Heart left ventricle (tissue), 16 donors: ENCODE results near the gene ATRNL1. TPM values are rescaled to one million over a fixed set of nuclear protein-coding genes. Genes with fewer than 3 reads are reported as not detected.
A peak's percentile ranks its signal among the peaks of the same experiment; 100 is the strongest.

Source experiments
- ATAC-seq, 4 donors: fragments of 200-7000 bp; cut with Tn5 transposase; one replicate each; pipeline ENCODE4 v1.9.1; 2020 to 2022; ENCODE audit warnings: moderate library complexity in 4 of 4, mild to moderate bottlenecking in 3 of 4, moderate number of reproducible peaks in 1 of 4
- DNase-seq, 5 donors: peaks; one replicate each; pipeline ENCODE4 v3.0.0-alpha.2; 2020
- H3K27ac ChIP-seq, 12 donors: fragments of 200-600 bp; sonication (generic) in 4 of 12; one replicate each; pipeline versions ENCODE4 v1.5.0 to v1.8.0; 2016 to 2022; ENCODE audit warnings: mild to moderate bottlenecking in 2 of 12
- H3K27me3 ChIP-seq, 9 donors: fragments of 200-600 bp; sonication (generic) in 2 of 9; one replicate each; pipeline versions ENCODE4 v1.5.1 to v1.8.0; 2016 to 2022; ENCODE audit warnings: mild to moderate bottlenecking in 3 of 9
- H3K36me3 ChIP-seq, 9 donors: fragments of 200-600 bp; sonication (generic) in 2 of 9; one replicate each; pipeline versions ENCODE4 v1.5.0 to v1.8.0; 2018 to 2022; ENCODE audit warnings: mild to moderate bottlenecking in 2 of 9
- H3K4me1 ChIP-seq, 12 donors: fragments of 200-600 bp; sonication (generic) in 4 of 12; one replicate each; pipeline versions ENCODE4 v1.5.0 to v1.8.0; 2016 to 2022; ENCODE audit warnings: mild to moderate bottlenecking in 3 of 12
- H3K4me3 ChIP-seq, 12 donors: fragments of 200-600 bp; sonication (generic) in 4 of 12; one replicate each; pipeline versions ENCODE4 v1.5.0 to v1.8.0; 2017 to 2022; ENCODE audit warnings: mild to moderate bottlenecking in 9 of 12, moderate library complexity in 4 of 12
- H3K9me3 ChIP-seq, 12 donors: fragments of 200-600 bp; sonication (generic) in 4 of 12; one replicate each; pipeline versions ENCODE4 v1.5.0 to v1.8.0; 2016 to 2022; ENCODE audit warnings: mild to moderate bottlenecking in 1 of 12
- CTCF ChIP-seq, 12 donors: fragments of 200-600 bp; sonication (generic) in 4 of 12; IDR thresholded peaks; one replicate each; pipeline versions ENCODE4 v1.5.0 to v1.8.0; 2018 to 2022; ENCODE audit warnings: antibody characterized with exemption in 12 of 12, mild to moderate bottlenecking in 5 of 12
- POLR2A ChIP-seq, 2 donors: fragments of 450-650 bp; IDR thresholded peaks; one replicate each; pipeline ENCODE4 v1.6.1; 2017; ENCODE audit warnings: antibody characterized with exemption in 2 of 2, mild to moderate bottlenecking in 2 of 2, moderate library complexity in 2 of 2
- WGBS, 4 donors: extraction: QIAGEN DNeasy Blood & Tissue Kit in 2 of 4; methylation state at CpG; one replicate each; pipeline versions ENCODE4 v1.1.5 to v1.1.7; 2013 to 2018; 5-methylcytosine and 5-hydroxymethylcytosine counted together
- intact Hi-C, 10 donors: fragments of 100-400 bp; cut with DNase I; formaldehyde crosslinking; loops; one replicate each; pipeline versions ENCODE4 v1.11.1 to v1.14.2; 2022
- polyA plus RNA-seq, 2 donors: library from polyadenylated mRNA; stranded (reverse); fragments of 200-250 nt; gene quantifications; one replicate each; pipeline ENCODE4 v1.2.3, GENCODE V29; 2013
- total RNA-seq, 9 donors: library from RNA; depleted of rRNA in 2 of 9; stranded (reverse); fragments of >200 nt in 2 of 9; fragmentation: NEBNext Ultra II Directional in 3 of 9; extraction: Animal tissue kit (Norgen Biotek cat#: 25700) in 3 of 9; gene quantifications; one replicate each; pipeline versions ENCODE4 v1.1.0 to v1.2.4, GENCODE V29; 2016 to 2023
- donor health status: ischemic (EF 13 %, LVEDD 7.1; RV severe dilation, severe dysfunction).
- donor health status: healthy with polysubstance abuse.
- donor health status: DM: no; HTN: yes; CAD: no.
- donor health status: DM: no; HTN: no; CAD: no.
- donor health status: ischemic (EF 25% LVEDD 6.9; RV normal size, moderate dysfunction).
- donor health status: ischemic (EF 25% LVEDD 5.7; RV mildly dilated, moderate dysfunction).
- donor health status: healthy.
- donor health status: DM: yes; HTN: yes; CAD: no.
- donor health status: ischemic (EF 35%, LVEDD 5.7; RV mildly dilated, moderate dysfunction).
- donor health status: nonischemic (EF 11% LVEDD 7.7; RV severe dilation, severe dysfunction).
- donor health status: DM: yes; HTN: yes; CAD: no.
- donor health status: PGD.
- donor health status: ischemic (EF 29% LVEDD 5.4; RV normal size, mild dysfunction).
- donor health status: nonischemic (EF 23%, LVEDD 6.1; RV moderate dilation, normal function).

ATRNL1 gene
- total and polyA plus RNA-seq, 11 donors, result 0.13 to 28.5 (median 3.0) TPM

GRCh38 chr10:115762029-115762428 lies 668.9 kb downstream of the ATRNL1 start:
- ATAC-seq (no peak), DNase-seq (no peak)
- Histone ChIP-seq H3K4me1 (no peaks in the 10 kb centered on the region), H3K27ac (no peak overlapping the region), H3K4me3 (no peak overlapping the region), H3K9me3 (no peaks in the 10 kb centered on the region), H3K36me3 (no peaks in the 10 kb centered on the region), H3K27me3 (no peaks in the 10 kb centered on the region)
- intact Hi-C loops, result no loop called here
- TF ChIP-seq CTCF (IDR thresholded peaks at IDR 0.05) (no peak), POLR2A (IDR thresholded peaks at IDR 0.05) (no peak)

- Histone ChIP-seq H3K4me3 (no peak overlapping the region), H3K27ac (no peak overlapping the region), H3K9me3 (no peaks in the 10 kb centered on the region), H3K36me3 (no peaks in the 10 kb centered on the region), H3K4me1 (no peaks in the 10 kb centered on the region), H3K27me3 (no peaks in the 10 kb centered on the region)
- intact Hi-C loops, result no loop called here
- TF ChIP-seq POLR2A (IDR thresholded peaks at IDR 0.05) (no peak), CTCF (IDR thresholded peaks at IDR 0.05) (no peak)
- no peak for ATAC-seq
- DNase-seq, result no peak
These were observed 678.6 kb downstream of the ATRNL1 start for GRCh38 chr10:115771755-115772154.

GRCh38 chr10:115772606-115773005 lies 679.4 kb downstream of the ATRNL1 start:
- no peak for DNase-seq
- peak in 1 of 4 donors; percentile 66 for ATAC-seq
- H3K27me3 ChIP-seq, result no peaks in the 10 kb centered on the region
- intact Hi-C loops, result no loop called here
- no peak for TF ChIP-seq CTCF (IDR thresholded peaks at IDR 0.05)
- TF ChIP-seq POLR2A (IDR thresholded peaks at IDR 0.05), result no peak
- no peak overlapping the region for H3K27ac ChIP-seq
- H3K9me3 ChIP-seq, result no peaks in the 10 kb centered on the region
- WGBS, 4 donors, result 91 to 97% (median 94%) methylated on average over 1 of the region's 1 CpG
- no peaks in the 10 kb centered on the region for H3K4me1 ChIP-seq
- H3K36me3 ChIP-seq, result no peaks in the 10 kb centered on the region
- no peak overlapping the region for H3K4me3 ChIP-seq

- Histone ChIP-seq H3K9me3 (no peaks in the 10 kb centered on the region), H3K27me3 (no peaks in the 10 kb centered on the region), H3K4me1 (no peaks in the 10 kb centered on the region), H3K36me3 (no peaks in the 10 kb centered on the region), H3K27ac (no peak overlapping the region), H3K4me3 (no peak overlapping the region)
- ATAC-seq (peak in 1 of 4 donors; percentile 33), DNase-seq (no peak)
- TF ChIP-seq CTCF (IDR thresholded peaks at IDR 0.05) (no peak), POLR2A (IDR thresholded peaks at IDR 0.05) (no peak)
- WGBS, 4 donors, result 71 to 91% (median 82%) methylated on average over 2 of the region's 2 CpGs
- intact Hi-C loops, result no loop called here
These were observed 680.7 kb downstream of the ATRNL1 start for GRCh38 chr10:115773832-115774231.
